OCI-LY3 (cell line): ENCODE measurements around the gene FBXO42.
"Not testable (repeated sequence)": the region's sequence is repeated elsewhere in the genome, so short reads cannot be mapped to it uniquely, and the experiment has no call there.

Experiments
- H2AFZ ChIP-seq: fragments of 200-600, 300-600 bp; shearing (Covaris generic); 2 replicates; pipeline ENCODE4 v1.6.0; 2014; ENCODE audit warnings: antibody characterized with exemption, low read depth, low read length
- H3K27ac ChIP-seq: fragments of 200-600, 300-600 bp; sonication (generic); 2 replicates; pipeline ENCODE4 v1.5.1; 2014; ENCODE audit warnings: mild to moderate bottlenecking, low read length, moderate library complexity, mixed read lengths
- H3K27me3 ChIP-seq: fragments of 200-600, 300-600 bp; sonication (generic); 2 replicates; pipeline ENCODE4 v1.6.1; 2014; ENCODE audit warnings: low read depth, low read length, mixed read lengths
- H3K36me3 ChIP-seq: fragments of 200-600, 300-600 bp; sonication (generic); replicated peaks from 2 replicates; pipeline ENCODE3; 2014; ENCODE audit warnings: low read depth, low read length, mixed read lengths
- H3K4me1 ChIP-seq: fragments of 300-600, 200-600 bp; sonication (generic); 2 replicates; pipeline ENCODE4 v1.6.1; 2014; ENCODE audit warnings: low read length, mixed read lengths
- H3K4me2 ChIP-seq: fragments of 200-600, 300-600 bp; sonication (generic); 2 replicates; pipeline ENCODE4 v1.6.1; 2014; ENCODE audit warnings: low read length, mixed read lengths
- H3K4me3 ChIP-seq: fragments of 300-600, 200-600 bp; sonication (generic); 2 replicates; pipeline ENCODE4 v1.5.1; 2014; ENCODE audit warnings: antibody characterized with exemption, mild to moderate bottlenecking, low read length, moderate library complexity
- H3K79me2 ChIP-seq: fragments of 300-600, 200-600 bp; shearing (Covaris generic); 2 replicates; pipeline ENCODE4 v1.6.1; 2014; ENCODE audit warnings: mild to moderate bottlenecking, low read length, mixed read lengths
- H3K9ac ChIP-seq: fragments of 300-600, 200-600 bp; shearing (Covaris generic); 2 replicates; pipeline ENCODE4 v1.6.0; 2014; ENCODE audit warnings: mild to moderate bottlenecking, low read length, moderate library complexity
- H3K9me3 ChIP-seq: fragments of 200-600, 300-600 bp; shearing (Covaris generic); 2 replicates; pipeline ENCODE4 v1.6.1; 2014; ENCODE audit warnings: low read length, mixed read lengths; ENCODE audit not compliant: insufficient read depth
- H4K20me1 ChIP-seq: fragments of 200-600, 300-600 bp; sonication (generic); 2 replicates; pipeline ENCODE4 v1.6.1; 2016; ENCODE audit warnings: low read length, mixed read lengths; ENCODE audit not compliant: insufficient read depth
- EZH2phosphoT487 ChIP-seq: fragments of 200-600 bp; shearing (Covaris generic); IDR thresholded peaks from 2 replicates; pipeline ENCODE4 v1.6.1; 2018; ENCODE audit warnings: antibody characterized with exemption, mixed run types, low read depth
- TF ChIP-seq, protein P1 (sequence below): fragments of 200-600, 300-600 bp; sonication (generic); IDR thresholded peaks from 2 replicates; pipeline ENCODE4 v1.5.1; 2014; ENCODE audit warnings: antibody characterized with exemption, low read length, low read depth

FBXO42 gene

DNA sequence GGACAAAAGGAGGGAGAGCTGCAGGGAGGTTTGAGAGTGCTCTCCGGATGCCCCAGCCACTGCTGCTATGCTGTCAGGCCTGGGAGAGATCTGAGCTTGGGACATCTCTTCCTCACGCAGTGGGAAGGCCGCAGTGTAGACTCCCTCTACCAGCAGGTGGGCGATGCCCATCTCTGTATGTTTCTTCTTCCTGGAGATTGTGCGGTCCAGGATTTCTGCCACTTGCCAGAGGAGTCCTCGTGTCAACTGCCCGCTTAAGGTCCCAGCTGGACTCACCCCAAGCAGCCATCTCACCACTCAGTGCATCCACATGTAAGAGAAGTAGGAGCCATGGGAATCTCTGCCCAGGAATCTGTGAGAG lies 126.2 kb downstream of the FBXO42 start:
- Histone ChIP-seq H3K4me1 (no peaks in the 10 kb centered on the region), H3K27me3 (no peaks in the 10 kb centered on the region), H2AFZ (no peak overlapping the region), H3K9ac (no peak overlapping the region), H3K4me2 (no peak overlapping the region), H4K20me1 (no peaks in the 10 kb centered on the region), H3K9me3 (no peaks in the 10 kb centered on the region), H3K27ac (no peak overlapping the region), H3K36me3 (no peaks in the 10 kb centered on the region), H3K79me2 (no peaks in the 10 kb centered on the region), H3K4me3 (no peak overlapping the region)
- TF ChIP-seq, protein P1, sequence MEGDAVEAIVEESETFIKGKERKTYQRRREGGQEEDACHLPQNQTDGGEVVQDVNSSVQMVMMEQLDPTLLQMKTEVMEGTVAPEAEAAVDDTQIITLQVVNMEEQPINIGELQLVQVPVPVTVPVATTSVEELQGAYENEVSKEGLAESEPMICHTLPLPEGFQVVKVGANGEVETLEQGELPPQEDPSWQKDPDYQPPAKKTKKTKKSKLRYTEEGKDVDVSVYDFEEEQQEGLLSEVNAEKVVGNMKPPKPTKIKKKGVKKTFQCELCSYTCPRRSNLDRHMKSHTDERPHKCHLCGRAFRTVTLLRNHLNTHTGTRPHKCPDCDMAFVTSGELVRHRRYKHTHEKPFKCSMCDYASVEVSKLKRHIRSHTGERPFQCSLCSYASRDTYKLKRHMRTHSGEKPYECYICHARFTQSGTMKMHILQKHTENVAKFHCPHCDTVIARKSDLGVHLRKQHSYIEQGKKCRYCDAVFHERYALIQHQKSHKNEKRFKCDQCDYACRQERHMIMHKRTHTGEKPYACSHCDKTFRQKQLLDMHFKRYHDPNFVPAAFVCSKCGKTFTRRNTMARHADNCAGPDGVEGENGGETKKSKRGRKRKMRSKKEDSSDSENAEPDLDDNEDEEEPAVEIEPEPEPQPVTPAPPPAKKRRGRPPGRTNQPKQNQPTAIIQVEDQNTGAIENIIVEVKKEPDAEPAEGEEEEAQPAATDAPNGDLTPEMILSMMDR, result no peak
- TF ChIP-seq EZH2phosphoT487, result no peak

DNA sequence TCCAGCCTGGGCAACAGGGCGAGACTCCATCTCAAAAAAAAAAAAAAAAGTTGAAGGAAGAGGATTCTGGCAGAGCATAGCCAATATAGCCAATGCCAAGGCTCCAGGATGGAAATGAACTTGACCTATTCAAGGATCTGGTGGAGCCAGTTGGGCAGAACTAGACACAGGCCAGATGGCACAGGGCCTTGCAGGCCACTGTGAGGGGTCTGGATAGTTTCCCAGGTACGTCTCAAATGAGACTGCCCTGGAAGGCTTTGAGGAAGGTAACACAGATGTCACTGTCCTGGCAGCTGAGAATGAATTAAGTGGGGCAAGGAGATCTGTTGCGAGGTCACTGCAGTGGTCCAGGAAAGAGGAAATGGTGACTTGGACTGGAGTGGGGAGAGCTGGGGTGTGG lies 127.8 kb downstream of the FBXO42 start:
- no peak overlapping the region for H3K9ac ChIP-seq
- no peak overlapping the region for H3K4me3 ChIP-seq
- TF ChIP-seq, protein P1, result no peak
- no peak for TF ChIP-seq EZH2phosphoT487
- no peak overlapping the region for H3K4me2 ChIP-seq
- no peak overlapping the region for H3K27ac ChIP-seq
- no peaks in the 10 kb centered on the region for H3K79me2 ChIP-seq
- H3K36me3 ChIP-seq, result no peaks in the 10 kb centered on the region
- no peaks in the 10 kb centered on the region for H3K27me3 ChIP-seq
- H2AFZ ChIP-seq, result no peak overlapping the region
- H3K9me3 ChIP-seq, result no peaks in the 10 kb centered on the region
- H3K4me1 ChIP-seq, result no peaks in the 10 kb centered on the region
- H4K20me1 ChIP-seq, result no peaks in the 10 kb centered on the region

DNA sequence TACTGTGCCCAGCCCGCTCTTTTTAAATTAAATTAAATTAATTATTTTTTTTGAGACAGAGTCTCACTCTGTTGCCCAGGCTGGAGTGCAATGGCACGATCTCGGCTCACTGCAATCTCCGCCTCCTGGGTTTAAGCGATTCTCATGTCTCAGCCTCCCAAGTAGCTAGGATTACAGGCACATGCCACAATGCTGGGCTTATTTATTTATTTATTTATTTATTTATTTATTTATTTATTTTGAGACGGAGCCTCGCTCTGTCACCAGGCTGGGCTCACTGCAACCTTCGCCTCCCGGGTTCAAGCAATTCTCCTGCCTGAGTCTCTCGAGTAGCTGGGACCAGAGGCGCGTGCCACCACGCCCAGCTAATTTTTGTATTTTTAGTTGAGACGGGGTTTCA lies 129.6 kb downstream of the FBXO42 start:
- not testable (repeated sequence) for H3K4me1 ChIP-seq, H3K9ac ChIP-seq, H3K27me3 ChIP-seq, H4K20me1 ChIP-seq, H2AFZ ChIP-seq, H3K9me3 ChIP-seq, H3K4me2 ChIP-seq, H3K4me3 ChIP-seq, H3K36me3 ChIP-seq, H3K79me2 ChIP-seq, H3K27ac ChIP-seq

DNA sequence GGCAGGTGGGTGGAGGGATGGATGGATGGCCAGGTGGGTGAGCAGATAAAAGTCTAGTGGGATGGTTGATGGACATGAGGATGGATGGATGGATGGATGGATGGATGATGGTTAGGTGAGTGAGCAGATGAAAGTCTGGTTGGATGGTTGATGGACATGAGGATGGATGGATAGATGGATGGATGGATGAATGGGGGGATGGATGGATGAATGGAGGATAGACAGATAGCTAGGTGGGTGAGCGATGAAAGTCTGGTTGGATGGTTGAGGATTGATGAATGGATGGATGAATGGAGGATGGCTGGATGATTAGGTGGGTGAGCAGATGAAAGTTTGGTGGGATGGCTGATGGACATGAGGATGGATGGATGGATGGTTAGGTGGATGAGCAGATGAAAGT lies 130.8 kb downstream of the FBXO42 start:
- no peaks in the 10 kb centered on the region for H3K36me3 ChIP-seq
- H3K27ac ChIP-seq, result no peak overlapping the region
- H3K79me2 ChIP-seq, result no peaks in the 10 kb centered on the region
- H3K9ac ChIP-seq, result no peak overlapping the region
- H3K4me1 ChIP-seq, result no peaks in the 10 kb centered on the region
- TF ChIP-seq EZH2phosphoT487, result no peak
- TF ChIP-seq, protein P1, result no peak
- no peak overlapping the region for H3K4me3 ChIP-seq
- H3K9me3 ChIP-seq, result no peaks in the 10 kb centered on the region
- H2AFZ ChIP-seq, result no peak overlapping the region
- no peaks in the 10 kb centered on the region for H3K27me3 ChIP-seq
- H3K4me2 ChIP-seq, result no peak overlapping the region
- no peaks in the 10 kb centered on the region for H4K20me1 ChIP-seq

DNA sequence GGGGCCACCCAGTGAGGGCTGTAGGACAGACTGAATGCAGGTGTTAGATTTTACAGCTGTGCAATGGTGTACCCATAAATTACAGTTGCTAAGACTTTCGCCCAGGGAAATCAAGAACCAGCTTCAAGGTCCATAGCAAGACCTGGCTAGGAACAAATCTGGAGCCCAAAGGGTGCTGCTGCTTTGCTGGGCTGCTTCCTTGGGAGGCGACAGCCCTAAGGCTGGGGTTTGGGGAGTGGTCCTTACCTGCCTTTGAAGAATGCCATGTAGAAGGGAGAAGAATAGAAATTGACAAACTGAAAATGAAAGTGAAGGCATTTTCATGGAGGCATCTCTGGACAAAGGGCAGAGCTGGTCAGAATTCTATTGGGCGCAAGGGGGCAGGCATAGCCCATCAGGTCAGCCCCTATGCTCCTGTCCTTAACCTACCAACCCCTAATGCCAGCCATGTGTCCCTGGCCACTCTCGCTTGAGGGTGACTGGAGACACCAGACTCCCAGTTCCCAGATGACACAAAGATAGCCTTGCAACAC lies 132.2 kb downstream of the FBXO42 start:
- H3K9me3 ChIP-seq, result no peaks in the 10 kb centered on the region
- H3K9ac ChIP-seq, result no peak overlapping the region
- no peaks in the 10 kb centered on the region for H4K20me1 ChIP-seq
- no peak overlapping the region for H3K4me3 ChIP-seq
- TF ChIP-seq, protein P1, result no peak
- TF ChIP-seq EZH2phosphoT487, result no peak
- no peaks in the 10 kb centered on the region for H3K36me3 ChIP-seq
- no peak overlapping the region for H3K4me2 ChIP-seq
- no peak overlapping the region for H2AFZ ChIP-seq
- no peaks in the 10 kb centered on the region for H3K79me2 ChIP-seq
- H3K27ac ChIP-seq, result no peak overlapping the region
- no peaks in the 10 kb centered on the region for H3K27me3 ChIP-seq
- H3K4me1 ChIP-seq, result no peaks in the 10 kb centered on the region
